Lung (tissue), 12 donors: ENCODE results near the gene MTMR4. TPM values are rescaled to one million over a fixed set of nuclear protein-coding genes. Genes with fewer than 3 reads are reported as not detected.
"Not testable (repeated sequence)": the region's sequence is repeated elsewhere in the genome, so short reads cannot be mapped to it uniquely, and the experiment has no call there.

Experiments
- ATAC-seq: fragments of 200-7000 bp; cut with Tn5 transposase; one replicate; pipeline ENCODE4 v1.9.1; 2020; ENCODE audit warnings: moderate number of reproducible peaks; ENCODE audit not compliant: insufficient read depth, low FRiP score
- DNase-seq, 3 donors: peaks; one replicate each; pipeline ENCODE4 v3.0.0-alpha.2; 2013 to 2017
- H3K27ac ChIP-seq, 2 donors: one replicate each; pipeline ENCODE4 v1.5.1; 2013; ENCODE audit warnings: mild to moderate bottlenecking in 2 of 2, moderate library complexity in 2 of 2, control low read depth in 1 of 2, inconsistent platforms in 1 of 2, low read depth in 1 of 2, low read length in 1 of 2
- H3K27me3 ChIP-seq, 3 donors: one replicate each; pipeline ENCODE4 v1.5.1; 2013; ENCODE audit warnings: low read length in 2 of 3; ENCODE audit not compliant: control insufficient read depth in 3 of 3, insufficient read depth in 3 of 3
- H3K36me3 ChIP-seq, 4 donors: one replicate each; pipeline ENCODE4 v1.5.1; 2013; ENCODE audit warnings: low read length in 4 of 4, mild to moderate bottlenecking in 1 of 4, moderate library complexity in 1 of 4; ENCODE audit not compliant: control insufficient read depth in 4 of 4, insufficient read depth in 4 of 4
- H3K4me1 ChIP-seq, 5 donors: one replicate each; pipeline ENCODE4 v1.5.1; 2013; ENCODE audit warnings: low read length in 5 of 5, mild to moderate bottlenecking in 2 of 5, moderate library complexity in 1 of 5; ENCODE audit not compliant: control insufficient read depth in 5 of 5, insufficient read depth in 5 of 5
- H3K4me3 ChIP-seq: one replicate; pipeline ENCODE4 v1.5.1; 2013; ENCODE audit warnings: mild to moderate bottlenecking, control low read depth, moderate library complexity
- H3K9ac ChIP-seq, 2 donors: one replicate each; pipeline ENCODE4 v1.5.1; 2013; ENCODE audit warnings: low read length in 2 of 2, control low read depth in 1 of 2; ENCODE audit not compliant: insufficient read depth in 1 of 2
- H3K9me3 ChIP-seq, 4 donors: one replicate each; pipeline ENCODE4 v1.5.1; 2013; ENCODE audit warnings: low read length in 3 of 4, mild to moderate bottlenecking in 1 of 4, moderate library complexity in 1 of 4; ENCODE audit not compliant: control insufficient read depth in 4 of 4, insufficient read depth in 3 of 4
- CTCF ChIP-seq: IDR thresholded peaks from 2 replicates; pipeline ENCODE4 v1.5.1; 2012; ENCODE audit warnings: mild to moderate bottlenecking; ENCODE audit errors: control extremely low read depth, extremely low read depth
- WGBS, 2 donors: extraction: QIAGEN DNeasy Blood & Tissue Kit; methylation state at CpG; one replicate each; pipeline ENCODE4 v1.1.7; 2013; 5-methylcytosine and 5-hydroxymethylcytosine counted together
- polyA plus RNA-seq, 2 donors: library from polyadenylated mRNA; stranded (reverse); fragments of 200-250 nt; gene quantifications; one replicate each; pipeline ENCODE4 v1.2.1, GENCODE V29; 2013
- total RNA-seq, 2 donors: library from RNA; depleted of rRNA in 1 of 2; stranded (reverse); fragments of >200 nt in 1 of 2; gene quantifications; one replicate each; pipeline ENCODE4 v1.2.1, GENCODE V29; 2014 to 2021
- donor health status: control.
- donor health status: control.
- donor health status: Bipolar disorder and iron deficiency.
- donor health status: healthy.
- donor health status: DM: yes; HTN: yes; CAD: no.

The MTMR4 gene
- total and polyA plus RNA-seq, 4 donors = 12.9 to 46.1 (median 31.2) TPM

DNA sequence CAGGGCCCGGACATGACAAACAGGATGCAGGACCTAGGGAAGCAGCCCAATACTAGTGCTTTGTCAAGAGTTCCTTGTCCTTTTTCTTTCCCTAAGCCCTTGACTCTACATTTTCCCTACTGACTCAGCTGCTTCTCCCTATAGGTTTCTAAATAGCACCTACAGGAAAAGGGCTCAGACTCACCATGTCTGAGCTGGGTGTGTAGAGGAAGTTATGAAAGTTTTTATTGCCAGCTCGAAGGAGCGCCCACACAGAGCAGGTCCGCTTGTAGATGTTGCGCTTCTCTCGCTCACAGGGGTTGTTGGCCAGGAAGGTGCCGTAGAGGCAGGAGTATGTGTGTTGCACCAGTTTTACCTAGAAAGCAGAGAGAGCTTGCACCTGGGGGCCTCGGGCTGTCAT, 10.6 kb downstream of the MTMR4 start:
- no peak overlapping the region for H3K27ac ChIP-seq
- ATAC-seq = no peak
- no peaks in the 10 kb centered on the region for H3K4me1 ChIP-seq
- DNase-seq = no peak
- TF ChIP-seq CTCF = no peak
- WGBS, 2 donors = 45 to 78% methylated on average over 8 of the region's 8 CpGs
- H3K9ac ChIP-seq = no peak overlapping the region
- no peaks in the 10 kb centered on the region for H3K9me3 ChIP-seq
- peaks cover 29 to 64% (median 45%) of the 10 kb centered on the region in 4 donors for H3K36me3 ChIP-seq
- H3K27me3 ChIP-seq = no peaks in the 10 kb centered on the region
- no peak overlapping the region for H3K4me3 ChIP-seq

DNA sequence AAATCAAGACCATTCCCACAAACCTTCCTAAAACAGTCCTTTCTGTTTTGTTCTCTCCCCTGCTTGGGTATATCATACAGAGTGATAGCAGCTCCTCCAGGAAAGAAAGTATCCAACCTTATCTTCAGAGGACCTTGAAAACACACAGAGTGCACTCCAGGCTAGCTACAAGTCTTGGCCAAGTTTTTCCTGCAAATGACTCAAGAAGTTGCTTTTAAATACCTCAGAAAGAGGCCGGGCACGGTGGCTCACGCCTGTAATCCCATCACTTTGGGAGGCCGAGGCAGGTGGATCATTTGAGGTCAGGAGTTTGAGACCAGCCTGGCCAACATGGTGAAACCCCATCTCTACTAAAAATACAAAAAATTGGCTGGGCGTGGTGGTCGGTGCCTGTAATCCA, 11.3 kb downstream of the MTMR4 start:
- ATAC-seq, H3K9me3 ChIP-seq, DNase-seq, H3K27me3 ChIP-seq, H3K4me3 ChIP-seq, H3K27ac ChIP-seq, H3K9ac ChIP-seq, H3K4me1 ChIP-seq: not testable (repeated sequence)
- 75 to 84% methylated on average over 6 of the region's 6 CpGs for WGBS, 2 donors
- peaks cover 27 to 58% (median 39%) of the 10 kb centered on the region in 4 donors for H3K36me3 ChIP-seq

DNA sequence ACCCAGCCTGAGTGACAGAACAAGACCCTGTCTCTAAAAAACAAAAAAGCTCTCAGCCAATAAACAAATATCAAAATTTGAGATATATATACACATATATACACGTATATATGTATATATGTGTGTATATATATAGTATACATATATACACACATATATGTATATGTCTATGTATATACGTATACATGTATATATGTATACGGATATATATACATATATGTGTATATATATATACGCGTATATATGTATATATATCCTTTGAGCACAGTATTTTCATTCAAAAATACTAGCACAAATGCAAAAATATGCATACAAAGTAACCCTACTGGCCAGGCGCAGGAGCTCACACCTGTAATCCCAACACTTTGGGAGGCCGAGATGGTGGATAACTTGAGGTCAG, 13.0 kb downstream of the MTMR4 start:
- Histone ChIP-seq H3K4me1 (no peaks in the 10 kb centered on the region), H3K9ac (no peak overlapping the region), H3K27ac (no peak overlapping the region), H3K9me3 (no peaks in the 10 kb centered on the region), H3K27me3 (no peaks in the 10 kb centered on the region), H3K36me3 (peaks cover 30 to 61% (median 36%) of the 10 kb centered on the region in 4 donors), H3K4me3 (no peak overlapping the region)
- DNase-seq (no peak), ATAC-seq (no peak)
- no peak for TF ChIP-seq CTCF
- 95 to 97% methylated on average over 7 of the region's 7 CpGs for WGBS, 2 donors

DNA sequence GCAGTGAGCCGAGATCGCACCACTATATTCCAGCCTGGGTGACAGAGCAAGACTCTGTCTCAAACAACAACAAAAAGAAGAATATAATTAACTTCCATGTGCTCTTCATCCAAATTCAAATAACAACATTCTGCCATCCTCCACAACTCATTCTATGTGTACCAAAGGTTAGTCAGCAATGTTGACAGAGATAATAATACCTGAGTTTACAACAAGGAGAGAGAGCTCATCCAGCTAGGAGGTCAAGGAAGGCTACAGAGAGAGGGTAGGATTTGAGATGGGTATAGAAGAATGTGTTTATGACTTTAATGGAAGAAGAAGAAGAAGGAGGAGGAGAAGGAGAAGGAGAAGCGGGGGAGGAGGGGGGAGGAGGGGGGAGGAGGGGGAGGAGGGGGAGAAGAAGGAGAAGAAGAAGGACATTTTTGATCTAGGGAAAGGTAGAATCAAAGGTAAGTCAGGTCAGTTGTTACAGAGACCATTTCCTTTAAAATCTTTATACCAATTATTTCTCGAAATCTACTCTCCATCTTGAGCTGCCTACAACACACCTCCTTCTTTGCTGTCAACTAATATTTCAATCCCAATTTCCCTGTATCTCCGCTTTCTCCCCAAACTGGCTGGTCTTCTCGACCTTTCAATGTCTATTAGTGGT, 16.1 kb downstream of the MTMR4 start:
- H3K36me3 ChIP-seq = peaks cover 31 to 58% (median 40%) of the 10 kb centered on the region in 4 donors
- H3K4me3 ChIP-seq = no peak overlapping the region
- no peaks in the 10 kb centered on the region for H3K27me3 ChIP-seq
- ATAC-seq (no peak), DNase-seq (no peak)
- peaks cover 0 to 2% (median 0%) of the 10 kb centered on the region in 5 donors for H3K4me1 ChIP-seq
- 96 to 98% methylated on average over 5 of the region's 6 CpGs for WGBS, 2 donors
- no peak for TF ChIP-seq CTCF
- H3K9ac ChIP-seq = no peak overlapping the region
- H3K27ac ChIP-seq = no peak overlapping the region
- no peaks in the 10 kb centered on the region for H3K9me3 ChIP-seq
